ENCODE results near the gene TRIM26. TPM values are rescaled to one million over a fixed set of nuclear protein-coding genes. Genes with fewer than 3 reads are reported as not detected.
"Not testable (repeated sequence)": the region's sequence is repeated elsewhere in the genome, so short reads cannot be mapped to it uniquely, and the experiment has no call there.

The TRIM26 gene
- total RNA-seq, 1 donor from 2014 or later = 58.5 TPM

DNA sequence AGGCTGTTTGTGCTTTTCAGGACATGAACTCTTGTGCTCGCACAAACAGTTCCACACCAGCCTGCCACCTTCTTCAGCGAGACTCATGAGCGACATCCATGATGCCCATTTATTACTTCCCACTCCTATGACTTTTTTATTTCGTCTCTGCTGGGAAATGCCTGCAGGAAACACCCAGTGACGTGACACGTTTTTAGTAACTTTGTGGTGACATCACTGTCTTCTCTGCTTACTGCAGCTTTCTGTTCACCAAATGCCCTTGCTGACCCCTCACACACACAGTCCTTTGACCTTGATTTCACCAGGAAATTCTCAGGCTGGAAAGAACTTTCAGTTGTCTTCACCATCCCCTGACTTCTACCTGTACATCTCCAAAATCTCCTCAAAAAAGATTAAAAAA is 68.4 kb downstream of the TRIM26 start:
- TF ChIP-seq, protein P1, sequence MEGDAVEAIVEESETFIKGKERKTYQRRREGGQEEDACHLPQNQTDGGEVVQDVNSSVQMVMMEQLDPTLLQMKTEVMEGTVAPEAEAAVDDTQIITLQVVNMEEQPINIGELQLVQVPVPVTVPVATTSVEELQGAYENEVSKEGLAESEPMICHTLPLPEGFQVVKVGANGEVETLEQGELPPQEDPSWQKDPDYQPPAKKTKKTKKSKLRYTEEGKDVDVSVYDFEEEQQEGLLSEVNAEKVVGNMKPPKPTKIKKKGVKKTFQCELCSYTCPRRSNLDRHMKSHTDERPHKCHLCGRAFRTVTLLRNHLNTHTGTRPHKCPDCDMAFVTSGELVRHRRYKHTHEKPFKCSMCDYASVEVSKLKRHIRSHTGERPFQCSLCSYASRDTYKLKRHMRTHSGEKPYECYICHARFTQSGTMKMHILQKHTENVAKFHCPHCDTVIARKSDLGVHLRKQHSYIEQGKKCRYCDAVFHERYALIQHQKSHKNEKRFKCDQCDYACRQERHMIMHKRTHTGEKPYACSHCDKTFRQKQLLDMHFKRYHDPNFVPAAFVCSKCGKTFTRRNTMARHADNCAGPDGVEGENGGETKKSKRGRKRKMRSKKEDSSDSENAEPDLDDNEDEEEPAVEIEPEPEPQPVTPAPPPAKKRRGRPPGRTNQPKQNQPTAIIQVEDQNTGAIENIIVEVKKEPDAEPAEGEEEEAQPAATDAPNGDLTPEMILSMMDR (IDR thresholded peaks at IDR 0.05; ENCODE audit: partially characterized antibody, unreplicated experiment) = no peak
- Mint-ChIP-seq H3K36me3 (ENCODE audit: unreplicated experiment) (no peaks in the 10 kb centered on the region), H3K27ac (ENCODE audit: unreplicated experiment) (no peak overlapping the region), H3K4me1 (ENCODE audit: low read depth, unreplicated experiment) (peaks cover 3% of the 10 kb centered on the region), H3K27me3 (ENCODE audit: unreplicated experiment) (no peaks in the 10 kb centered on the region), H3K4me3 (ENCODE audit: unreplicated experiment) (no peak overlapping the region), H3K9me3 (ENCODE audit: unreplicated experiment) (peaks cover 5% of the 10 kb centered on the region)
- DNase-seq = no peak

DNA sequence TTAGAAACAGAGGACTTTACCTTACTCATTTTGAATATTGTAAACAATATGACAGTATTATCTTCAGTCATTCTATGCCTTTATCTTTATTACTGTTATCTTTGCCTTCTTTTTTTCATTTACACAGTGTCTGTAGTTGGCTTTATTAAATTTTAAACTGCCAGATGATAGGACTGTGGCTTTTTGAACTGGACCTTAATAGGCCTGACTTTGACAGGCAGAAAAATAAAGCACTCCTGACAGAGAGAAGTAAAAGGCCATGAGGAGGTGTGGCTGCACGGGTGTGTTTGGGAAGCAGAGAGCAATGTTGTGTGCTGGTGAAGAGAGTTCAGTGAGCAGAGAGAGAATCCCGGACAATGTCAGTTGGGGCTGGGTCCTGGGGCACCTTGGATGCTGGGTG is 69.4 kb downstream of the TRIM26 start:
- Mint-ChIP-seq H3K36me3 (ENCODE audit: unreplicated experiment) (no peaks in the 10 kb centered on the region), H3K4me1 (ENCODE audit: low read depth, unreplicated experiment) (peaks cover 6% of the 10 kb centered on the region), H3K4me3 (ENCODE audit: unreplicated experiment) (peak overlapping the region; percentile 18), H3K9me3 (ENCODE audit: unreplicated experiment) (peaks cover 5% of the 10 kb centered on the region), H3K27me3 (ENCODE audit: unreplicated experiment) (no peaks in the 10 kb centered on the region), H3K27ac (ENCODE audit: unreplicated experiment) (no peak overlapping the region)
- DNase-seq = no peak
- TF ChIP-seq, protein P1 (IDR thresholded peaks at IDR 0.05; ENCODE audit: partially characterized antibody, unreplicated experiment) = no peak

DNA sequence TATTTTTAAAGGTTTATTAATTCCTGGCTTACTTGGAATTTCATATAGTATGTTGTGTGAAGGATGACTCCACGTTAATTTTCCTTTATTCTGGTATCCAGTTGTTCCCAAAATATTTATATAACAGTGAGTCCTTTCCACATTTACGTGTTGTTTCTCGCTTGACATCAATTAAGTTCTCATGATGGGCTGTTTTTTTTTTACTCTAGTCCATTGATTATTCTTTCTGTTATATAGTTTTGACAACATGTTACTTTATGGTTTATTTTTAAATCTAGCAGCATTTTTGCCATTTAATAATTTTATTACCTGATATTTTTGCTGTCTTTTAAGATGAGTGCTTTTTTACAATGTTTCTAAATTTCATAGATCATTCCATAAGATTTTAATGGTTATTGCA is 70.5 kb downstream of the TRIM26 start:
- peaks cover 8% of the 10 kb centered on the region for H3K4me1 Mint-ChIP-seq (ENCODE audit: low read depth, unreplicated experiment)
- no peak overlapping the region for H3K4me3 Mint-ChIP-seq (ENCODE audit: unreplicated experiment)
- TF ChIP-seq, protein P1 (IDR thresholded peaks at IDR 0.05; ENCODE audit: partially characterized antibody, unreplicated experiment) = no peak
- no peak overlapping the region for H3K27ac Mint-ChIP-seq (ENCODE audit: unreplicated experiment)
- H3K27me3 Mint-ChIP-seq (ENCODE audit: unreplicated experiment) = no peaks in the 10 kb centered on the region
- DNase-seq = no peak
- H3K9me3 Mint-ChIP-seq (ENCODE audit: unreplicated experiment) = peaks cover 5% of the 10 kb centered on the region
- H3K36me3 Mint-ChIP-seq (ENCODE audit: unreplicated experiment) = no peaks in the 10 kb centered on the region

DNA sequence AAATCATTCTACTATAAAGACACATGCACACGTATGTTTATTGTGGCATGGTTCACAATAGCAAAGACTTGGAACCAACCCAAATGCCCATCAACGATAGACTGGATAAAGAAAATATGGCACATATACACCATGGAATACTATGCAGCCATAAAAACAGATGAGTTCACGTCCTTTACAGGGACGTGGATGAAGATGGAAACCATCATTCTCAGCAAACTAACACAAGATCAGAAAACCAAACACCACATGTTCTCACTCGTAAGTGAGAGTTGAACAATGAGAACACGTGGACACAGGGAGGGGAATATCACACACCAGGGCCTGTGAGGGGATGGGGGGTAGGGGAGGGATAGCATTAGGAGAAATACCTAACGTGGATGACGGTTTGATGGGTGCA is 73.0 kb downstream of the TRIM26 start:
- not testable (repeated sequence) for H3K27ac Mint-ChIP-seq (ENCODE audit: unreplicated experiment); H3K9me3 Mint-ChIP-seq (ENCODE audit: unreplicated experiment); H3K4me1 Mint-ChIP-seq (ENCODE audit: low read depth, unreplicated experiment); H3K36me3 Mint-ChIP-seq (ENCODE audit: unreplicated experiment); DNase-seq; H3K27me3 Mint-ChIP-seq (ENCODE audit: unreplicated experiment); H3K4me3 Mint-ChIP-seq (ENCODE audit: unreplicated experiment)

DNA sequence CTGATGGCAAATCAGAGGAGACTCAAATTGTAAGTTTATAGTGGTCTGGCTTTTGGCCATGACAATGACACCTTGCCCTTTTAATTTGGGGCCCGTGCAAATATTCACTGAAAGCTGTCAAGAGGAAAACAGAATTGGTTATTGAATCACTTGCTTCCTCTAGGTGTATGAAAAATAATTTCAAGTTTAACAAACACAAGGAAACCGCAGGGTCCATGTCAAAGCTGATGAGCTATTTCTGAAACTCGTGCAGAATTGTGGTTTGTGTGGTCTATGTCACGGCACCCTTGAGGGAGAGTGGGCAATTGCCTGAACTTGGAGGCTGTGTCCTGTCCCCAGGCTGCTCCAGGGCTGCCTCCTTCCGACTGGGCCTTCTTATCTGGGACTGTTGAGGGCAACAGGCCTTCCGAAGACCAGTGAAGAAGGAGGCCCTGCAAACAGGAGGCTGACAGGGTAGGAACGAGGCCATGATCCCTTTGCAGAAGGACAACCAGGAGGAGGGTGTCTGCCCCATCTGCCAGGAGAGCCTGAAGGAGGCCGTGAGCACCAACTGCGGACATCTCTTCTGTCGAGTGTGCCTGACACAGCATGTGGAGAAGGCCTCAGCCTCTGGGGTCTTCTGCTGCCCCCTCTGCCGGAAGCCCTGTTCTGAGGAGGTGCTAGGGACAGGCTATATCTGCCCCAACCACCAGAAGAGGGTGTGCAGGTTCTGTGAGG is 76.5 kb downstream of the TRIM26 start:
- H3K27me3 Mint-ChIP-seq (ENCODE audit: unreplicated experiment) = peaks cover 2% of the 10 kb centered on the region
- no peak for DNase-seq
- peaks cover 4% of the 10 kb centered on the region for H3K4me1 Mint-ChIP-seq (ENCODE audit: low read depth, unreplicated experiment)
- H3K36me3 Mint-ChIP-seq (ENCODE audit: unreplicated experiment) = no peaks in the 10 kb centered on the region
- H3K9me3 Mint-ChIP-seq (ENCODE audit: unreplicated experiment) = peaks cover 3% of the 10 kb centered on the region
- no peak overlapping the region for H3K27ac Mint-ChIP-seq (ENCODE audit: unreplicated experiment)
- TF ChIP-seq, protein P1 (IDR thresholded peaks at IDR 0.05; ENCODE audit: partially characterized antibody, unreplicated experiment) = no peak
- H3K4me3 Mint-ChIP-seq (ENCODE audit: unreplicated experiment) = no peak overlapping the region
